Nephron (organoid): ENCODE measurements around the gene KRTAP10-1.

ENCODE experiments used
- H3K27ac Mint-ChIP-seq, 3 experiments: 2 replicates each; pipeline ENCODE4 v1.8.0; 2020; ENCODE audit warnings: mixed read lengths in 3 of 3, mild to moderate bottlenecking in 2 of 3, moderate library complexity in 1 of 3
- H3K27me3 Mint-ChIP-seq: 2 replicates; pipeline ENCODE4 v1.8.0; 2021; ENCODE audit warnings: low read depth, mild to moderate bottlenecking, moderate library complexity, mixed read lengths
- H3K36me3 Mint-ChIP-seq: 2 replicates; pipeline ENCODE4 v1.8.0; 2020; ENCODE audit warnings: low read depth, mixed read lengths
- H3K4me1 Mint-ChIP-seq: 2 replicates; pipeline ENCODE4 v1.8.0; 2020; ENCODE audit warnings: mixed read lengths
- H3K4me3 Mint-ChIP-seq, 3 experiments: 2 replicates each; pipeline ENCODE4 v1.8.0; 2020; ENCODE audit warnings: mild to moderate bottlenecking in 3 of 3, mixed read lengths in 3 of 3, moderate library complexity in 2 of 3
- H3K9me3 Mint-ChIP-seq: 2 replicates; pipeline ENCODE4 v1.8.0; 2020; ENCODE audit warnings: mixed read lengths
- CTCF ChIP-seq, 3 experiments: fragments of 200-600 bp; sonication (generic); IDR thresholded peaks; one replicate each; pipeline ENCODE4 v1.5.0; 2021; ENCODE audit warnings: antibody characterized with exemption in 3 of 3; ENCODE audit not compliant: unreplicated experiment in 3 of 3

KRTAP10-1 gene

DNA sequence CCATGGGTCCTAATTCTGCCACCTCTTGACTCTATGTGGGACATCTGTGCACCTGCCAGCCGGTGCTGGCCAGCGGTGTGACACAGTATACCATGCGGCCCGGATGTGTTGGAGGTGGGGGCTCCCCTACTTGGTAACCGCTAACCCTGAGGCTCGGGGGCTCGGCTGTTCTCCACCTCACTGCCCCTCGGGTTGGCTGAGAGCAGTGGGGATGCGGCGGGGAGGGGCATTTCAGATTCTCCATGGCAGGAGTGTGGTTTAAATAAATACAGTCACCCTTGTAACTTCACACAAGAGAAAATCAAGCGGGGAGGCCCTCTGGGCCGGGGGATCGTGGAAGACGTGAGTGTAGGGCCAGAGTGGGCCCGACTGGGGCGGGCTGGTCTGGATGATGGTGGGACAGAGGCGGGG, 11.0 kb downstream of the KRTAP10-1 start:
- Mint-ChIP-seq H3K9me3 (no peaks in the 10 kb centered on the region), H3K27ac (no peak overlapping the region), H3K4me3 (no peak overlapping the region), H3K4me1 (no peaks in the 10 kb centered on the region), H3K27me3 (peaks cover 11% of the 10 kb centered on the region), H3K36me3 (no peaks in the 10 kb centered on the region)
- TF ChIP-seq CTCF (IDR thresholded peaks at IDR 0.05; ENCODE audit: unreplicated experiment in 3 of 3): no peak

GRCh38 chr21:44528634-44528995, 11.4 kb downstream of the KRTAP10-1 start:
- H3K9me3 Mint-ChIP-seq: no peaks in the 10 kb centered on the region
- no peaks in the 10 kb centered on the region for H3K4me1 Mint-ChIP-seq
- no peak overlapping the region for H3K4me3 Mint-ChIP-seq
- no peaks in the 10 kb centered on the region for H3K36me3 Mint-ChIP-seq
- H3K27me3 Mint-ChIP-seq: peaks cover 11% of the 10 kb centered on the region
- TF ChIP-seq CTCF (IDR thresholded peaks at IDR 0.05; ENCODE audit: unreplicated experiment in 3 of 3): no peak
- H3K27ac Mint-ChIP-seq: no peak overlapping the region

- Mint-ChIP-seq H3K4me3 (no peak overlapping the region), H3K9me3 (no peaks in the 10 kb centered on the region), H3K27ac (no peak overlapping the region), H3K36me3 (no peaks in the 10 kb centered on the region), H3K27me3 (peaks cover 11% of the 10 kb centered on the region), H3K4me1 (no peaks in the 10 kb centered on the region)
- no peak for TF ChIP-seq CTCF (IDR thresholded peaks at IDR 0.05; ENCODE audit: unreplicated experiment in 3 of 3)
These were observed 11.9 kb downstream of the KRTAP10-1 start for GRCh38 chr21:44527983-44528633.

- H3K4me1 Mint-ChIP-seq: no peaks in the 10 kb centered on the region
- no peak for TF ChIP-seq CTCF (IDR thresholded peaks at IDR 0.05; ENCODE audit: unreplicated experiment in 3 of 3)
- H3K27me3 Mint-ChIP-seq: peaks cover 11% of the 10 kb centered on the region
- H3K4me3 Mint-ChIP-seq: no peak overlapping the region
- H3K9me3 Mint-ChIP-seq: no peaks in the 10 kb centered on the region
- no peaks in the 10 kb centered on the region for H3K36me3 Mint-ChIP-seq
- H3K27ac Mint-ChIP-seq: no peak overlapping the region
These were observed 12.6 kb downstream of the KRTAP10-1 start for GRCh38 chr21:44527156-44527982.

DNA sequence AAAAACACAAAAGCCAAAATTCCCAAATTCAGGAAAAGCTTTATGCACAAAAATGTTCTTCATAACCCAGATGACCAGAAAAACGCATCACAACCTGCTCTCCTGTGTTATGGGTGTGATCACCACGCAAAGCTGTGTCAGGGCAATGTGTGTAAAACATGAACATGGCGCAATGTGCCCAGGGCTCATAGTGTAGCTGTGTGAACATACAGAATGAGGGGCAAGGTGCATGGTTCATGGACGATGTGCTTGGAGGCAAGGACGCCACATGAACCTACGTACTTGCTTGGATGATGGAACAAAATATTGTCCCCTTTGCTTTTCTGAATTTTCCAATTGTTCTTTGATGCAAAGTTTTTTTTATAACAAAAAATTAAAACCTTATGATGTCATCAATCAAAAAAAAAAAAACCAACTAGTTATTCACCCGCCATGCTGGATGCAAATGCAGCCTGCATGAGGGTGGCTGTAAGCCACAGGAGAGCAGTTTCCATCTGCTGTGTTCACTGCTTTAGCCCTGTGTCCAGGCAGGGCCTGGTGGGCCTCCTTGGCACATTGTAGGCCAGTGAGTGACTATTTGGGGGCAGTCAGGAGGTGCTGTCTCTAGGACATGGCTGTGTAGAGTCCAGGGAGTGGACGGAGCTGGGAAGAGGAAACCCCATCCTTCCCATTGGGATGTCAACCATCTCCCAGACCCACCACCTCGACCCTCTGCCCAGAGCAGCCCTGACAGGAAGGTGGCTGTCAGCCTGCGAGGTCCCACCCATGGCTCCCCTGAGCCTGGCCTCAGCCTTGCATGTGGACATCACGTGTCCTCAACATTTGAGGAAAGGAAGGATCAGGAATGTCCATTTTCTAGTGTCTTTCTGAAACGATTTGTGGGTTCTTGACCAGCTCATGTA, 13.6 kb downstream of the KRTAP10-1 start:
- H3K4me3 Mint-ChIP-seq: no peak overlapping the region
- no peak overlapping the region for H3K27ac Mint-ChIP-seq
- H3K9me3 Mint-ChIP-seq: no peaks in the 10 kb centered on the region
- H3K4me1 Mint-ChIP-seq: no peaks in the 10 kb centered on the region
- H3K36me3 Mint-ChIP-seq: no peaks in the 10 kb centered on the region
- peaks cover 10% of the 10 kb centered on the region for H3K27me3 Mint-ChIP-seq
- no peak for TF ChIP-seq CTCF (IDR thresholded peaks at IDR 0.05; ENCODE audit: unreplicated experiment in 3 of 3)
